ENCODE results near the gene SYNJ1. TPM values are rescaled to one million over a fixed set of nuclear protein-coding genes. Genes with fewer than 3 reads are reported as not detected.

SYNJ1 gene
- total and polyA plus RNA-seq, 2 experiments from 2014 or later = 1.4 to 4.2 TPM

GRCh38 chr21:32765058-32765457 is 37.2 kb upstream of the SYNJ1 start:
- ATAC-seq = no peak

More at GRCh38 chr21:32765058-32765457, 37.2 kb upstream of the SYNJ1 start:
- Histone ChIP-seq H3K27ac (ENCODE audit: low read depth) (no peak overlapping the region), H3K9me2 (ENCODE audit: insufficient read depth) (no peaks in the 10 kb centered on the region), H3K4me1 (ENCODE audit: insufficient read depth) (peaks cover 14% of the 10 kb centered on the region), H3F3A (replicated peaks; ENCODE audit: low read depth) (no peaks in the 10 kb centered on the region), H3K4me2 (no peak overlapping the region), H3K4me3 (no peak overlapping the region), H3K36me3 (ENCODE audit: insufficient read depth) (peaks cover 69% of the 10 kb centered on the region), H3K27me3 (ENCODE audit: insufficient read depth) (no peaks in the 10 kb centered on the region), H4K20me1 (replicated peaks; ENCODE audit: insufficient read depth) (peaks cover 81% of the 10 kb centered on the region), H3K79me2 (replicated peaks; ENCODE audit: insufficient read depth) (peaks cover 74% of the 10 kb centered on the region), H2AFZ (no peak overlapping the region)
- peaks cover 86% of the 10 kb centered on the region for H3K36me3 Mint-ChIP-seq (ENCODE audit: low read depth)
- no peaks in the 10 kb centered on the region for H3K27me3 Mint-ChIP-seq (ENCODE audit: insufficient read depth, low read depth, poor library complexity)
- no peak for DNase-seq (ENCODE audit: low spot score)
- TF ChIP-seq POLR2AphosphoS5 (IDR thresholded peaks at IDR 0.05; ENCODE audit: low read depth) = no peak
- no peak for TF ChIP-seq CREB1 (CRISPR knock-in tag; IDR thresholded peaks at IDR 0.05; ENCODE audit: low read depth)
- no peak for TF ChIP-seq EZH2phosphoT487 (IDR thresholded peaks at IDR 0.05; ENCODE audit: unreplicated experiment)
- TF ChIP-seq, protein P1, sequence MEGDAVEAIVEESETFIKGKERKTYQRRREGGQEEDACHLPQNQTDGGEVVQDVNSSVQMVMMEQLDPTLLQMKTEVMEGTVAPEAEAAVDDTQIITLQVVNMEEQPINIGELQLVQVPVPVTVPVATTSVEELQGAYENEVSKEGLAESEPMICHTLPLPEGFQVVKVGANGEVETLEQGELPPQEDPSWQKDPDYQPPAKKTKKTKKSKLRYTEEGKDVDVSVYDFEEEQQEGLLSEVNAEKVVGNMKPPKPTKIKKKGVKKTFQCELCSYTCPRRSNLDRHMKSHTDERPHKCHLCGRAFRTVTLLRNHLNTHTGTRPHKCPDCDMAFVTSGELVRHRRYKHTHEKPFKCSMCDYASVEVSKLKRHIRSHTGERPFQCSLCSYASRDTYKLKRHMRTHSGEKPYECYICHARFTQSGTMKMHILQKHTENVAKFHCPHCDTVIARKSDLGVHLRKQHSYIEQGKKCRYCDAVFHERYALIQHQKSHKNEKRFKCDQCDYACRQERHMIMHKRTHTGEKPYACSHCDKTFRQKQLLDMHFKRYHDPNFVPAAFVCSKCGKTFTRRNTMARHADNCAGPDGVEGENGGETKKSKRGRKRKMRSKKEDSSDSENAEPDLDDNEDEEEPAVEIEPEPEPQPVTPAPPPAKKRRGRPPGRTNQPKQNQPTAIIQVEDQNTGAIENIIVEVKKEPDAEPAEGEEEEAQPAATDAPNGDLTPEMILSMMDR (conservative IDR thresholded peaks at IDR 0.05; ENCODE audit: low read depth in 2 of 2) = no peak
- TF ChIP-seq, protein P2, sequence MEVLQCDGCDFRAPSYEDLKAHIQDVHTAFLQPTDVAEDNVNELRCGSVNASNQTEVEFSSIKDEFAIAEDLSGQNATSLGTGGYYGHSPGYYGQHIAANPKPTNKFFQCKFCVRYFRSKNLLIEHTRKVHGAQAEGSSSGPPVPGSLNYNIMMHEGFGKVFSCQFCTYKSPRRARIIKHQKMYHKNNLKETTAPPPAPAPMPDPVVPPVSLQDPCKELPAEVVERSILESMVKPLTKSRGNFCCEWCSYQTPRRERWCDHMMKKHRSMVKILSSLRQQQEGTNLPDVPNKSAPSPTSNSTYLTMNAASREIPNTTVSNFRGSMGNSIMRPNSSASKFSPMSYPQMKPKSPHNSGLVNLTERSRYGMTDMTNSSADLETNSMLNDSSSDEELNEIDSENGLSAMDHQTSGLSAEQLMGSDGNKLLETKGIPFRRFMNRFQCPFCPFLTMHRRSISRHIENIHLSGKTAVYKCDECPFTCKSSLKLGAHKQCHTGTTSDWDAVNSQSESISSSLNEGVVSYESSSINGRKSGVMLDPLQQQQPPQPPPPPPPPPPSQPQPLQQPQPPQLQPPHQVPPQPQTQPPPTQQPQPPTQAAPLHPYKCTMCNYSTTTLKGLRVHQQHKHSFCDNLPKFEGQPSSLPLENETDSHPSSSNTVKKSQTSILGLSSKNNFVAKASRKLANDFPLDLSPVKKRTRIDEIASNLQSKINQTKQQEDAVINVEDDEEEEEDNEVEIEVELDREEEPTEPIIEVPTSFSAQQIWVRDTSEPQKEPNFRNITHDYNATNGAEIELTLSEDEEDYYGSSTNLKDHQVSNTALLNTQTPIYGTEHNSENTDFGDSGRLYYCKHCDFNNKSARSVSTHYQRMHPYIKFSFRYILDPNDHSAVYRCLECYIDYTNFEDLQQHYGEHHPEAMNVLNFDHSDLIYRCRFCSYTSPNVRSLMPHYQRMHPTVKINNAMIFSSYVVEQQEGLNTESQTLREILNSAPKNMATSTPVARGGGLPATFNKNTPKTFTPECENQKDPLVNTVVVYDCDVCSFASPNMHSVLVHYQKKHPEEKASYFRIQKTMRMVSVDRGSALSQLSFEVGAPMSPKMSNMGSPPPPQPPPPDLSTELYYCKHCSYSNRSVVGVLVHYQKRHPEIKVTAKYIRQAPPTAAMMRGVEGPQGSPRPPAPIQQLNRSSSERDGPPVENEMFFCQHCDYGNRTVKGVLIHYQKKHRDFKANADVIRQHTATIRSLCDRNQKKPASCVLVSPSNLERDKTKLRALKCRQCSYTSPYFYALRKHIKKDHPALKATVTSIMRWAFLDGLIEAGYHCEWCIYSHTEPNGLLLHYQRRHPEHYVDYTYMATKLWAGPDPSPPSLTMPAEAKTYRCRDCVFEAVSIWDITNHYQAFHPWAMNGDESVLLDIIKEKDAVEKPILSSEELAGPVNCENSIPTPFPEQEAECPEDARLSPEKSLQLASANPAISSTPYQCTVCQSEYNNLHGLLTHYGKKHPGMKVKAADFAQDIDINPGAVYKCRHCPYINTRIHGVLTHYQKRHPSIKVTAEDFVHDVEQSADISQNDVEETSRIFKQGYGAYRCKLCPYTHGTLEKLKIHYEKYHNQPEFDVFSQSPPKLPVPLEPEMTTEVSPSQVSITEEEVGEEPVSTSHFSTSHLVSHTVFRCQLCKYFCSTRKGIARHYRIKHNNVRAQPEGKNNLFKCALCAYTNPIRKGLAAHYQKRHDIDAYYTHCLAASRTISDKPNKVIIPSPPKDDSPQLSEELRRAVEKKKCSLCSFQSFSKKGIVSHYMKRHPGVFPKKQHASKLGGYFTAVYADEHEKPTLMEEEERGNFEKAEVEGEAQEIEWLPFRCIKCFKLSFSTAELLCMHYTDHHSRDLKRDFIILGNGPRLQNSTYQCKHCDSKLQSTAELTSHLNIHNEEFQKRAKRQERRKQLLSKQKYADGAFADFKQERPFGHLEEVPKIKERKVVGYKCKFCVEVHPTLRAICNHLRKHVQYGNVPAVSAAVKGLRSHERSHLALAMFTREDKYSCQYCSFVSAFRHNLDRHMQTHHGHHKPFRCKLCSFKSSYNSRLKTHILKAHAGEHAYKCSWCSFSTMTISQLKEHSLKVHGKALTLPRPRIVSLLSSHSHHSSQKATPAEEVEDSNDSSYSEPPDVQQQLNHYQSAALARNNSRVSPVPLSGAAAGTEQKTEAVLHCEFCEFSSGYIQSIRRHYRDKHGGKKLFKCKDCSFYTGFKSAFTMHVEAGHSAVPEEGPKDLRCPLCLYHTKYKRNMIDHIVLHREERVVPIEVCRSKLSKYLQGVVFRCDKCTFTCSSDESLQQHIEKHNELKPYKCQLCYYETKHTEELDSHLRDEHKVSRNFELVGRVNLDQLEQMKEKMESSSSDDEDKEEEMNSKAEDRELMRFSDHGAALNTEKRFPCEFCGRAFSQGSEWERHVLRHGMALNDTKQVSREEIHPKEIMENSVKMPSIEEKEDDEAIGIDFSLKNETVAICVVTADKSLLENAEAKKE (CRISPR knock-in tag; IDR thresholded peaks at IDR 0.05) = no peak
- TF ChIP-seq NANOG (IDR thresholded peaks at IDR 0.05; ENCODE audit: borderline replicate concordance) = no peak
- TF ChIP-seq JUNB (IDR thresholded peaks at IDR 0.05; ENCODE audit: unreplicated experiment) = no peak
- no peak for TF ChIP-seq ZNF114 (CRISPR knock-in tag; IDR thresholded peaks at IDR 0.05)
- no peak overlapping the region for H3K27ac Mint-ChIP-seq
- peaks cover 19% of the 10 kb centered on the region for H3K4me1 Mint-ChIP-seq
- H3K4me3 Mint-ChIP-seq = no peak overlapping the region
- no peaks in the 10 kb centered on the region for H3K9me3 Mint-ChIP-seq
